NCI-H524 (cell line): ENCODE results near the gene HARBI1.

Experiments used
- DNase-seq, 2 experiments: peaks; one replicate each; lab custom pipeline; 2025; lab: John Stamatoyannopoulos, UW

The HARBI1 gene

DNA sequence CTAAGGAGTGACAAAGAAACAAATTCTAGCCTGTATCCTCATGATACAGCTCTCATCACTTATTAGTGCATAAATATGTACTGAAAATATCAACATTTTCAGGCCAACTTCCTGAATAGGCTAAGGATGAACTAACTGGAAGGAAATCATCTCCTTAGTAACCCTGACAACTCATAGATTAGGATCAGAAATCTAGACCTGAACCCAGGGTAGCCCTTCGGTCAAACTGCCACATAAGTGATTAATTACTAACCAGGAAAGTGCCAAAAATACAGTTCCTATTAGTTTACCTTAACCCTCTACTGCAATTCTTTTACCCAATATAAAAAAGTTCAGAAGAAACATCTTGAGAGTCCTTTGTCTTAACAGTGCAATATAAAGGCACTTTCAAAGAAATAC lies 63.2 kb downstream of the HARBI1 start:
- DNase-seq, result no peak
